HG03060 (cell line): ENCODE data around the gene SUPT7L.

Experiments used
- ATAC-seq: cut with Tn5 transposase; IDR thresholded peaks from one replicate; pipeline ENCODE4 v1.9.1; 2021; ENCODE audit warnings: low read depth, moderate number of reproducible peaks; ENCODE audit not compliant: unreplicated experiment

SUPT7L gene

GRCh38 chr2:27663285-27664153, at the start of gene SUPT7L, which contains the start of gene SLC4A1AP:
Gene SUPT7L (minus strand): TSS chr2:27663614. CDS start chr2:27662192, 1,422 bp downstream.
Gene SLC4A1AP (plus strand): TSS chr2:27663889. CDS start chr2:27663915, 26 bp downstream.
- ATAC-seq, result peak; percentile 50

GRCh38 chr2:27713201-27713600, 49.8 kb upstream of the SUPT7L start:
- ATAC-seq, result no peak

DNA sequence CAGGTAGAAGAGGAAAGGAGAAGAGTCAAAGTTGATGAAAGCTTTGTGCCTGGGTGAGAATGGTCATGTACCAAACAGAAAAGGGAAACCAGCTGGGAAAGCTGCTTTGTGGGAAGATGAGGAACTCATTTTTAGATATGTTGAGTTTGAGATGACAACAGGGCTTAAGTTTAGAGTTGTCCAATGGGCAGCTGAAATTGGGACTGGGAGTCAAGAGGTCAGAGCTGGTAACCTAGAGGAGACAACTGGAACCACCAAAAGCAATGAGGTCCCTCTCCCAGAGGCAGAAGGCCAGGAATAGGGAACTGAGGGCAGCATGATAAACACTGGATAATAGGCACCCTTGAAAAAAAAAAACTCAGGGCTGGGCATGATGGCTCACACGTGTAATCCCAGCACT, 49.1 kb upstream of the SUPT7L start:
- ATAC-seq, result no peak

DNA sequence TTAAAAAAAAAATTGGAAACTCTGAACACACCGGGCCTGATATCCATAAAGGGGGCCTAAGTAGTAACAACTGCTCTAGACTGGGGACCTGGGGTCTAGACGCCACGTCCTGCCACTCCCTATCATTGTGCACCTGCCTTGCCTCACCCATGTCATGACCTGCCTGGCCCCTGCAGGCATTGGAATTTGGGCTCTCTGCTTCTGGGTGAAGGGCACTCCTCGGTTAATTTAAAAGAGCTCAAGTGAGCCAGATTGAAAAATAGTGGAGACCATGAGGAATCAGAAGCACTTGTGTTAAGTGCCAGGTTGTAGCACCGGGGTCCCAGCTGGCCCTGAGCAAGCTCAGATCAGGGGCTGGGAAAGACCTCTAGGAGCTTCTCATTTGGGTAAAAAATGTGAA, 48.4 kb upstream of the SUPT7L start:
- no peak for ATAC-seq

GRCh38 chr2:27710640-27711430, 47.4 kb upstream of the SUPT7L start:
- ATAC-seq, result no peak

GRCh38 chr2:27709960-27710575, 46.7 kb upstream of the SUPT7L start:
- ATAC-seq, result no peak

- no peak for ATAC-seq
Observed at GRCh38 chr2:27709326-27709725, 45.9 kb upstream of the SUPT7L start.

DNA sequence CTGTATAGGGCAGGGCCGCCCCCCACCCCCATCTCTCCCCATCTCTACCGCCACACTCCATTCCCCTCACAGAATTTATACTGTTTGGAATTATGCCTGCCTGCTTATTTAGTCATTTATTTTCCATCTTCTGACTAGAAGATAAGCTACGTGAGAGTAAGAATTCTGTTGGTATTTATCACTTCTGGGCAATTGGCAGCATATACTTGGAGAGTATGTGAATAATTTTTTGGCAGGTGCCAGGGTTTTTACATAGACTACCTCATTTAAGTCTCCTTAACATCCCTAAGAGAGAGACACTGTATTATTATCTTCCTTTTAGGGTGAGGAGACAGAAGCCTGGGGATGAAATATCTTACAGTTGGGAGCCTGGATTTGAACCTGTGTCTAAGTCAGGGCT, 45.3 kb upstream of the SUPT7L start:
- ATAC-seq, result no peak

DNA sequence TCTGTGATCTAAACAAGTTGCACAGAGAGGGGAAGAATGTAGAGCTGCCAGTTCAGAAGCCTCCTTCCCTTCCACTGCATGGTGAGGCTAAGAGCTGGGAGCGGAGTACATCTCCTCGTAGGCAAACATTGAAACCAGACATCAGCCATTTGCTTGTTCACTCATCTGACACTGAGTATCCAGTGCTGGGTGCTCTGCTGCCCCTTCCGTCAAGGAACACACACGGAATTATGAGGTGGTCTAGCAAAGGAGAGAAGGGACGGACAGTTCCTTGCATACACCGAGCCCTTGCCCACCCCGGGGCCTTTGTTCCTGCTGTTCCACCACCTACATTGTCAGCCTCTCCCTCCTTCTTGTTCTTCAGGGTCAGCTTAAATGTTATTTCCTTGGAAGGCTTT, 44.8 kb upstream of the SUPT7L start:
- ATAC-seq, result no peak

GRCh38 chr2:27707462-27708256, 44.2 kb upstream of the SUPT7L start:
- ATAC-seq, result no peak

DNA sequence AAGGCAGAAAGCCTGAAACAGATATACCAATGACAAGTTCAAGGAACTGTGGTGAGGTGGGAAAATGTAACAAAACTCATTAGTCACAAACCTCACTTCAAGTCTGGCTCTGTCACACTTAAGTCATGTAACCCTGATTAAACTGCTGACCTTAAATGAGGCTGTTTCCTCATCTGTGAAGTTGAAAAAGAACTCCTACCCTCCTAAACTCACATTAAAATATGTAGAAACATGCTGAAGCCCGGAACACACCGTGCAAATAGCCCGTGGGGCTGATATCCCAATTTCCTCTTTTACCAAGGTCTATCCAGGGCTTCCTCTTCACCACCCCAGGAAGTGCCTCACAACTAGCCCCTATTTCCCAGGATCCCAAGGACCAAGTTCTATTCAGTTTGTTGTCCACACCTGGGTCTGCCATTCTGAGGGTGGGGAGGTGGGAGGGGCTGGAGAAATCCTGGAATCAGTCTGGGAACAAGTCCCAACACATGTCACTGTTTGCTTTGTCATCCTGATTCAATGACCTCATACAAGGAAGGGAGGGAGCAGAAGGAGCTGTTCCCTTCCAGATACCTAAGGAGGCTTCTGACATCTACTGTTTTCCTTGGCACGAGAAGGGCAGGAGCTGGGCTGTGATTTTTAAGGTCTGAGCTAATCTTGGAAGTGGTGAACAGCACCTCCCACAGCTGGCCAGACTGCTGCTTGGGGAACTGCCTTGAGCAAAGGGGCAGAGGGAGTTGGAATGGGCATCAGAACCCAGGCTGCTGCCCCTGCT, 42.6 kb upstream of the SUPT7L start:
- ATAC-seq, result no peak

- no peak for ATAC-seq
Observed at GRCh38 chr2:27704342-27704876, 41.0 kb upstream of the SUPT7L start.

GRCh38 chr2:27703638-27704341, 40.4 kb upstream of the SUPT7L start:
- no peak for ATAC-seq

DNA sequence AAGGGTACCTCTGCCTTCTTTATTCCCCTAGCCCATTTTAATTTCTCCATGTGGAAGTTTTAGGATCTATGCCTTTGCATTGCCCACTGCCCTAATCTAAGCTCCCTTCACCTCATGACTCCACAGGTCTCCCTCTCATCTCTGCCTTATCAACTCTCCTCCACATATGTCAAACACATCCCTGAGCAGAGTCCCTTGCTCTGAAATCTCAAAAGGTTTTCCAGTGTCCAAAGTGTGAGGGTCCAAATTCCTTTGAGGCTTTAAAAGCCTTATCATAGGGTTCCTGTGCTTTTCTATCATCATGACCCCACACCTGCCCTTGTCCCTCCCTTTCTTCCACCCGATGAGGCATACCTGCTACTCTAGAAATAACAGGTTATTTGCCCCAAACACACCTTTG, 38.9 kb upstream of the SUPT7L start:
- no peak for ATAC-seq

DNA sequence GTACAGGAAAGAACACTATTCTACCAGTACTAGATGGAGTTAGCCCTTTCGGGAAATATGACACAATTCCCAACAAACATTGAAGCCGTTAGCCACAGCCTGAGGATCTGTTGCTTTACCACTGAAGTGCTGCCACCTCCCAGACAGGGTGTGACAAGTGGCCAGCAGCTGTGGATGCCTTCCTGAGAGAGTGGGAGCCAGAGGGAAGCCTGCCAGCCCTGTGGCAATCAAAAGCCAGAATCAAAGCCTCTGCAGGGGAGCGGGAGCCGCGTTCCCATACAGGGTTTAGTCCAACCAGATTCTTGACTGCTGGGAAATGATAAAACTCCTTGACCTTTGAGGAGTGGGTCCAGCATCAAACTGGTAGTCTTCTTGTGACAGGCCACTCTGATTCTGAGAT, 38.3 kb upstream of the SUPT7L start:
- no peak for ATAC-seq

GRCh38 chr2:27697660-27698059, 34.2 kb upstream of the SUPT7L start:
- ATAC-seq, result no peak

DNA sequence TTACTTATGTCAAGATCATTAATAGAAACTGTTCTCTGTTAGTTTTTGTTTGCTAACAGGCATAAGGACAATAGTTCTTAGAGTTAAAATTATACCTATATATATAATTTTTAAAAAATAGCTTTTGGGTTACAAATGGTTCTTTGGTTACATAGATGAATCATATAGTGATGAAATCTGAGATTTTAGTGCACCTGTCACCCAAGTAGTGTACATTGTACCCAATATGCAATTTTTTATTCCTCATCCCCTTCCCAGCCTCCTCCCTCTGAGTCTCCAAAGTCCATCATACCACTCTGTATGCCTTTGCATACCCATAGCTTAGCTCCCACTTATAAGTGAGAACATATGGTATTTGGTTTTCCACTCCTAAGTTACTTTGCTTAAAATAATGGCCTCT, 26.6 kb upstream of the SUPT7L start:
- no peak for ATAC-seq

DNA sequence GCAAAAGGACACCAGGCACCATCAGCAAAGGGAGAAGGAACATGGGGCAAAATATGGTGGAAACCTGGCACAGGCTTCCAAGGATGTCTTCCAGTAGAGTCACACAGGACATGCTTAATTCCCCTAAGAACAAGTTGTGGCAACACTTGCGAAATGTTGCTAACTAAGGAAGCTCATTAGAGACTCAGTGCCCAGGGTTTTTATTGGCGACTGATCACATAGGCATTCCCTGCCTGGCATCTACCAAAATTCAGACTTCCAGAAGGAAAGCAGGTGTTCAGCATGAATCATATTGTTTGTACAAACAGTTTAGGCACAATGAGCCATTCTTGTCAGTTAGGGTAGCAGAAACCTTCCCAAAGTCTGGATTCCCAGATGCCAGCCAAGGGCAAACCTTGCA, 26.0 kb upstream of the SUPT7L start:
- ATAC-seq, result no peak

DNA sequence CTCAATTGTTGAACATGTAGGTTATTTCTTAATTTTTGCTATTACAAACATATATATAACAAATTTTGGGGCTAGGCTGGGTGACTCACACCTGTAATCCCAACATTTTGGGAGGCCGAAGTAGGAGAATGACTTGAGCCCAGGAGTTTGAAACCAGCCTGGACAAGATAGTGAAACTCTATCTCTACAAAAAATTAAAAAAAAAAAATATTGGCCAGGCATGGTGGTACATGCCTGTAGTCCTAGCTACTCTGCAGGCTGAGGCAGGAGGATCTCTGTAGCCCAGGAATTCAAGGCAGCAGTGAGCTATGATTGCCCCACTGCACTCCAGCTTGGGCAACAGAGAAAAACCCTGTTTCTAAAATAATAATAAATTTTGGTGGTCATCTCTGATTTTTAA, 23.8 kb upstream of the SUPT7L start:
- no peak for ATAC-seq
